ENCODE results near the gene MSRB3.
A peak's percentile ranks its signal among the peaks of the same experiment; 100 is the strongest.
"Not testable (repeated sequence)": the region's sequence is repeated elsewhere in the genome, so short reads cannot be mapped to it uniquely, and the experiment has no call there.

Gene MSRB3

GRCh38 chr12:65285532-65285931, 7.0 kb downstream of the MSRB3 start:
- not testable (repeated sequence) for DNase-seq (ENCODE audit: low read depth in 2 of 3, low spot score in 1 of 3)

GRCh38 chr12:65287426-65287825, 8.9 kb downstream of the MSRB3 start:
- DNase-seq (ENCODE audit: low read depth in 2 of 3, low spot score in 1 of 3), result no peak

- DNase-seq (ENCODE audit: low read depth in 2 of 3, low spot score in 1 of 3), result no peak
These were observed 13.8 kb downstream of the MSRB3 start for GRCh38 chr12:65292241-65292640.

GRCh38 chr12:65293735-65294134, 15.3 kb downstream of the MSRB3 start:
- DNase-seq (ENCODE audit: low read depth in 2 of 3, low spot score in 1 of 3), result no peak

- DNase-seq (ENCODE audit: low read depth in 2 of 3, low spot score in 1 of 3), result no peak
These were observed 16.3 kb downstream of the MSRB3 start for GRCh38 chr12:65294641-65295262.

- no peak for DNase-seq (ENCODE audit: low read depth in 2 of 3, low spot score in 1 of 3)
These were observed 18.2 kb downstream of the MSRB3 start for GRCh38 chr12:65296508-65297265.

- no peak for DNase-seq (ENCODE audit: low read depth in 2 of 3, low spot score in 1 of 3)
These were observed 21.6 kb downstream of the MSRB3 start for GRCh38 chr12:65300097-65300496.

GRCh38 chr12:65300679-65301349, 22.3 kb downstream of the MSRB3 start:
- no peak for DNase-seq (ENCODE audit: low read depth in 2 of 3, low spot score in 1 of 3)

- no peak for DNase-seq (ENCODE audit: low read depth in 2 of 3, low spot score in 1 of 3)
These were observed 24.4 kb downstream of the MSRB3 start for GRCh38 chr12:65302891-65303290.

- no peak for DNase-seq (ENCODE audit: low read depth in 2 of 3, low spot score in 1 of 3)
These were observed 27.0 kb downstream of the MSRB3 start for GRCh38 chr12:65305346-65305950.

- DNase-seq (ENCODE audit: low read depth in 2 of 3, low spot score in 1 of 3), result peak in 1 of 3 donors; percentile 2
These were observed 28.1 kb downstream of the MSRB3 start for GRCh38 chr12:65306366-65307168.

GRCh38 chr12:65307169-65307501, 28.7 kb downstream of the MSRB3 start:
- no peak for DNase-seq (ENCODE audit: low read depth in 2 of 3, low spot score in 1 of 3)

- DNase-seq (ENCODE audit: low read depth in 2 of 3, low spot score in 1 of 3), result no peak
These were observed 29.5 kb downstream of the MSRB3 start for GRCh38 chr12:65308006-65308405.

- DNase-seq (ENCODE audit: low read depth in 2 of 3, low spot score in 1 of 3), result no peak
These were observed 30.2 kb downstream of the MSRB3 start for GRCh38 chr12:65308601-65309071.

GRCh38 chr12:65311260-65311659, 32.8 kb downstream of the MSRB3 start:
- no peak for DNase-seq (ENCODE audit: low read depth in 2 of 3, low spot score in 1 of 3)

GRCh38 chr12:65313719-65314317, 35.3 kb downstream of the MSRB3 start:
- DNase-seq (ENCODE audit: low read depth in 2 of 3, low spot score in 1 of 3), result no peak

GRCh38 chr12:65315238-65315637, 36.8 kb downstream of the MSRB3 start:
- not testable (repeated sequence) for DNase-seq (ENCODE audit: low read depth in 2 of 3, low spot score in 1 of 3)

- no peak for DNase-seq (ENCODE audit: low read depth in 2 of 3, low spot score in 1 of 3)
These were observed 39.8 kb downstream of the MSRB3 start for GRCh38 chr12:65318186-65318685.

- DNase-seq (ENCODE audit: low read depth in 2 of 3, low spot score in 1 of 3), result no peak
These were observed 41.3 kb downstream of the MSRB3 start for GRCh38 chr12:65319688-65320200.

GRCh38 chr12:65323070-65323469, 44.6 kb downstream of the MSRB3 start:
- no peak for DNase-seq (ENCODE audit: low read depth in 2 of 3, low spot score in 1 of 3)
